ENCODE measurements around the gene PIK3R2.

Gene PIK3R2

GRCh38 chr19:18135712-18136584 is 17.0 kb upstream of the PIK3R2 start:
- H3K9me3 ChIP-seq (ENCODE audit: control insufficient read depth, insufficient read depth, low read length), result no peaks in the 10 kb centered on the region
- no peak overlapping the region for H3K9ac ChIP-seq (ENCODE audit: low read depth, low read length)
- no peaks in the 10 kb centered on the region for H3K4me1 ChIP-seq (ENCODE audit: insufficient read depth, low read length)
- H3K36me3 ChIP-seq (ENCODE audit: insufficient read depth, low read length), result no peaks in the 10 kb centered on the region; the same call in 1 of the 2 replicates

- Histone ChIP-seq H3K9ac (ENCODE audit: low read depth, low read length) (no peak overlapping the region), H3K9me3 (ENCODE audit: control insufficient read depth, insufficient read depth, low read length) (no peaks in the 10 kb centered on the region)
These were observed 15.7 kb upstream of the PIK3R2 start for GRCh38 chr19:18137242-18137641.

GRCh38 chr19:18137657-18138339 is 15.2 kb upstream of the PIK3R2 start:
- H3K9me3 ChIP-seq (ENCODE audit: control insufficient read depth, insufficient read depth, low read length), result no peaks in the 10 kb centered on the region
- H3K4me1 ChIP-seq (ENCODE audit: insufficient read depth, low read length), result no peaks in the 10 kb centered on the region
- no peak overlapping the region for H3K9ac ChIP-seq (ENCODE audit: low read depth, low read length)
- no peaks in the 10 kb centered on the region; the same call in 1 of the 2 replicates for H3K36me3 ChIP-seq (ENCODE audit: insufficient read depth, low read length)

More at GRCh38 chr19:18137242-18137641, 15.7 kb upstream of the PIK3R2 start:
- Histone ChIP-seq H3K36me3 (ENCODE audit: insufficient read depth, low read length) (no peaks in the 10 kb centered on the region; the same call in 1 of the 2 replicates), H3K4me1 (ENCODE audit: insufficient read depth, low read length) (no peaks in the 10 kb centered on the region)

GRCh38 chr19:18140473-18140872 is 12.5 kb upstream of the PIK3R2 start:
- no peaks in the 10 kb centered on the region for H3K4me1 ChIP-seq (ENCODE audit: insufficient read depth, low read length)
- no peak overlapping the region for H3K9ac ChIP-seq (ENCODE audit: low read depth, low read length)
- no peaks in the 10 kb centered on the region; the same call in none of the 2 replicates for H3K36me3 ChIP-seq (ENCODE audit: insufficient read depth, low read length)
- no peaks in the 10 kb centered on the region for H3K9me3 ChIP-seq (ENCODE audit: control insufficient read depth, insufficient read depth, low read length)

- H3K4me1 ChIP-seq (ENCODE audit: insufficient read depth, low read length), result no peaks in the 10 kb centered on the region
- H3K9me3 ChIP-seq (ENCODE audit: control insufficient read depth, insufficient read depth, low read length), result no peaks in the 10 kb centered on the region
- H3K9ac ChIP-seq (ENCODE audit: low read depth, low read length), result no peak overlapping the region
- no peaks in the 10 kb centered on the region; the same call in 1 of the 2 replicates for H3K36me3 ChIP-seq (ENCODE audit: insufficient read depth, low read length)
These were observed 11.9 kb upstream of the PIK3R2 start for GRCh38 chr19:18141031-18141430.

- Histone ChIP-seq H3K9ac (ENCODE audit: low read depth, low read length) (no peak overlapping the region), H3K4me1 (ENCODE audit: insufficient read depth, low read length) (no peaks in the 10 kb centered on the region), H3K9me3 (ENCODE audit: control insufficient read depth, insufficient read depth, low read length) (no peaks in the 10 kb centered on the region), H3K36me3 (ENCODE audit: insufficient read depth, low read length) (no peaks in the 10 kb centered on the region; the same call in 1 of the 2 replicates)
These were observed 9.1 kb upstream of the PIK3R2 start for GRCh38 chr19:18143902-18144301.

- Histone ChIP-seq H3K9me3 (ENCODE audit: control insufficient read depth, insufficient read depth, low read length) (no peaks in the 10 kb centered on the region), H3K4me1 (ENCODE audit: insufficient read depth, low read length) (no peaks in the 10 kb centered on the region), H3K9ac (ENCODE audit: low read depth, low read length) (no peak overlapping the region), H3K36me3 (ENCODE audit: insufficient read depth, low read length) (no peaks in the 10 kb centered on the region; the same call in 1 of the 2 replicates)
These were observed 8.6 kb upstream of the PIK3R2 start for GRCh38 chr19:18144361-18144760.

- Histone ChIP-seq H3K9me3 (ENCODE audit: control insufficient read depth, insufficient read depth, low read length) (no peaks in the 10 kb centered on the region), H3K36me3 (ENCODE audit: insufficient read depth, low read length) (no peaks in the 10 kb centered on the region; the same call in 1 of the 2 replicates), H3K9ac (ENCODE audit: low read depth, low read length) (no peak overlapping the region), H3K4me1 (ENCODE audit: insufficient read depth, low read length) (no peaks in the 10 kb centered on the region)
These were observed 8.1 kb upstream of the PIK3R2 start for GRCh38 chr19:18144906-18145305.

- Histone ChIP-seq H3K9me3 (ENCODE audit: control insufficient read depth, insufficient read depth, low read length) (no peaks in the 10 kb centered on the region), H3K9ac (ENCODE audit: low read depth, low read length) (no peak overlapping the region), H3K36me3 (ENCODE audit: insufficient read depth, low read length) (no peaks in the 10 kb centered on the region; the same call in 1 of the 2 replicates), H3K4me1 (ENCODE audit: insufficient read depth, low read length) (no peaks in the 10 kb centered on the region)
These were observed 7.5 kb upstream of the PIK3R2 start for GRCh38 chr19:18145391-18145999.

GRCh38 chr19:18147396-18147795 is 5.6 kb upstream of the PIK3R2 start:
- H3K36me3 ChIP-seq (ENCODE audit: insufficient read depth, low read length), result no peaks in the 10 kb centered on the region; the same call in 1 of the 2 replicates
- H3K4me1 ChIP-seq (ENCODE audit: insufficient read depth, low read length), result peaks cover 5% of the 10 kb centered on the region; the same call in 1 of the 2 replicates
- no peak overlapping the region for H3K9ac ChIP-seq (ENCODE audit: low read depth, low read length)
- H3K9me3 ChIP-seq (ENCODE audit: control insufficient read depth, insufficient read depth, low read length), result no peaks in the 10 kb centered on the region

- H3K36me3 ChIP-seq (ENCODE audit: insufficient read depth, low read length), result no peaks in the 10 kb centered on the region; the same call in 1 of the 2 replicates
- peaks cover 5% of the 10 kb centered on the region; the same call in 1 of the 2 replicates for H3K4me1 ChIP-seq (ENCODE audit: insufficient read depth, low read length)
- H3K9me3 ChIP-seq (ENCODE audit: control insufficient read depth, insufficient read depth, low read length), result no peaks in the 10 kb centered on the region
- no peak overlapping the region for H3K9ac ChIP-seq (ENCODE audit: low read depth, low read length)
These were observed 3.4 kb upstream of the PIK3R2 start for GRCh38 chr19:18149596-18149975.

- peaks cover 5% of the 10 kb centered on the region; the same call in 1 of the 2 replicates for H3K4me1 ChIP-seq (ENCODE audit: insufficient read depth, low read length)
- no peaks in the 10 kb centered on the region for H3K36me3 ChIP-seq (ENCODE audit: insufficient read depth, low read length)
- no peak overlapping the region for H3K9ac ChIP-seq (ENCODE audit: low read depth, low read length)
- no peaks in the 10 kb centered on the region for H3K9me3 ChIP-seq (ENCODE audit: control insufficient read depth, insufficient read depth, low read length)
These were observed 2.0 kb upstream of the PIK3R2 start for GRCh38 chr19:18150776-18151624.

- Histone ChIP-seq H3K9me3 (ENCODE audit: control insufficient read depth, insufficient read depth, low read length) (no peaks in the 10 kb centered on the region), H3K36me3 (ENCODE audit: insufficient read depth, low read length) (no peaks in the 10 kb centered on the region), H3K9ac (ENCODE audit: low read depth, low read length) (peak overlapping the region; percentile 78), H3K4me1 (ENCODE audit: insufficient read depth, low read length) (peaks cover 7% of the 10 kb centered on the region; the same call in 1 of the 2 replicates)
These were observed 534 bp upstream of the PIK3R2 start for GRCh38 chr19:18152442-18152816.
